Fibroblast of skin of left biceps (primary cell): Measurements from ENCODE around the gene TBC1D3D.
"Not testable (repeated sequence)": the region's sequence is repeated elsewhere in the genome, so short reads cannot be mapped to it uniquely, and the experiment has no call there.

ENCODE experiments used
- DNase-seq, 2 experiments: peaks; one replicate each; pipeline ENCODE4 v3.0.0-alpha.2; 2013; ENCODE audit warnings: low read depth in 2 of 2

TBC1D3D gene

GRCh38 chr17:38003676-38004075 lies at the start of gene TBC1D3D:
Gene TBC1D3D (plus strand): TSS chr17:38003976. CDS start chr17:38005561, 1,585 bp downstream.
- DNase-seq, result not testable (repeated sequence)

GRCh38 chr17:37988960-37989359 lies 14.8 kb upstream of the TBC1D3D start, which contains the start of gene TBC1D3L:
Gene TBC1D3L (minus strand): TSS chr17:37989060. CDS start chr17:37987520, 1,540 bp downstream.
- not testable (repeated sequence) for DNase-seq
